NCI-H2029 (cell line): ENCODE data around the gene SULF2.

Experiments
- DNase-seq: peaks from one replicate; lab custom pipeline; 2025; lab: John Stamatoyannopoulos, UW

The SULF2 gene

GRCh38 chr20:47669152-47669425, 116.2 kb downstream of the SULF2 start:
- no peak for DNase-seq

- DNase-seq = no peak
Observed at GRCh38 chr20:47668313-47669151, 116.7 kb downstream of the SULF2 start.

- no peak for DNase-seq
Observed at GRCh38 chr20:47667531-47668312, 117.6 kb downstream of the SULF2 start.

GRCh38 chr20:47667086-47667485, 118.2 kb downstream of the SULF2 start:
- no peak for DNase-seq

GRCh38 chr20:47666304-47666703, 119.0 kb downstream of the SULF2 start:
- no peak for DNase-seq

- DNase-seq = no peak
Observed at GRCh38 chr20:47665221-47665991, 119.9 kb downstream of the SULF2 start.

- DNase-seq = no peak
Observed at GRCh38 chr20:47664744-47665143, 120.5 kb downstream of the SULF2 start.

GRCh38 chr20:47664068-47664437, 121.2 kb downstream of the SULF2 start:
- no peak for DNase-seq

GRCh38 chr20:47663354-47664067, 121.8 kb downstream of the SULF2 start:
- peak; percentile 16 for DNase-seq

- no peak for DNase-seq
Observed at GRCh38 chr20:47662483-47663353, 122.6 kb downstream of the SULF2 start.

GRCh38 chr20:47661714-47662113, 123.6 kb downstream of the SULF2 start:
- no peak for DNase-seq

GRCh38 chr20:47660983-47661700, 124.1 kb downstream of the SULF2 start:
- DNase-seq = no peak

GRCh38 chr20:47660602-47660905, 124.7 kb downstream of the SULF2 start:
- no peak for DNase-seq

GRCh38 chr20:47659904-47660601, 125.2 kb downstream of the SULF2 start:
- DNase-seq = no peak

GRCh38 chr20:47656318-47656717, 129.0 kb downstream of the SULF2 start:
- no peak for DNase-seq

- DNase-seq = no peak
Observed at GRCh38 chr20:47655635-47656034, 129.6 kb downstream of the SULF2 start.

GRCh38 chr20:47654370-47654769, 130.9 kb downstream of the SULF2 start:
- DNase-seq = no peak

GRCh38 chr20:47653869-47654268, 131.4 kb downstream of the SULF2 start:
- no peak for DNase-seq

GRCh38 chr20:47652794-47653193, 132.5 kb downstream of the SULF2 start:
- DNase-seq = no peak

- no peak for DNase-seq
Observed at GRCh38 chr20:47652301-47652700, 133.0 kb downstream of the SULF2 start.
